ENCODE data around the gene RFX8.
A peak's percentile ranks its signal among the peaks of the same experiment; 100 is the strongest.

Gene RFX8

DNA sequence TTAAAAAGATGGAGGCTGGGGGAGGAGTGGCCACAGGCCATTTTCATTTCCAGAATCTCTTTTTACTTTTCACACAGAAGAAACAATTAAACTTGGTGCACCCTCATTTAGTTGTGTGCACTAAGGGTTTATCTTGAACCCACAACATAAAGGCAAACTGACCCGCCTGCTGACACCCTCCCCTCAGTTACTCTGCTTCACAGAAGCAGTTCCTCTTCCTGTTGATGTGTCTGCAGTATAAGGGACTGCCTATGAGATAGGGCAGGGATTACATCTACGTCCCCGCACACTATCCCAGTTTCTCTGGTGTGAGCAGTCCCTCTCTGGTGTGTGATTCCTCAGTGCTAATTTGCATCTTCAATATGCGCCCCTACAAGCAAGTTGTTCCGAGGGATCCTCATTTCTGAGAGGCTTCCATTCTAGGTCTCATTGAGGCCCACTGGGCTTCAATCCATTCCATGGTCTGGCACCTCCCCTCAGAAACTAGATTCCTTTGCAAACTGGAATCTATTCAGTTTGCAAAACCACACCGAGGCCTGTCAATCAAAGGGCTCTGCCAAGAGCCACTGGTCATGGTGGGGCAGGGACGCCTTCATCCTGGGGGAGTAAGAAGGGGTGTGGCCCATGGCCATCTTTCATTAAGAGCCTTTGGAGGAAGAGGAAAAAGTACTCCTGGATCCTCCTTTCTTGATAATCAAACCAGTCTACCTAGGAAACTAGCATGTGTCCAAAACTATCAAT, 99.9 kb downstream of the RFX8 start:
- TF ChIP-seq CTCF (IDR thresholded peaks at IDR 0.05; ENCODE audit: low read length, missing control alignments): no peak
- no peak overlapping the region for H3K4me3 ChIP-seq (replicated peaks; ENCODE audit: low read depth, low read length)
- DNase-seq (ENCODE audit: low read depth): no peak

DNA sequence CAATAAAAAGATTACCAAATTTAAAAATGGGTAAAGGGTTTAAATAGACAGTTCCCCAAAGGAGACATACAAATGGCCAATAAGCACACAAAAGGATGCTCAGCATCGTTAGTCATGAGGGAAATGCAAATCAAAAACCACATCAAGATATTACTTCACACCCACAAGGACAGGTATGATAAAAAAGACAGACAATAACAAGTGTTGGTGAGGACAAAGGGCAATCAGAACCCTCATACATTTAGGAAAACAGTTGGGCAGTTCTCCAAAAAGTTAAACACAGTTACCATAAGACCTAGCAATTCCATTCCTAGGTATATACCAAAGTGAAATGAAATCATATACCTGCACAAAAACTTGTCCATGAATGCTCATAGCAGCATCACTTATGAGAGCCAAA, 102.1 kb downstream of the RFX8 start:
- DNase-seq (ENCODE audit: low read depth): no peak
- TF ChIP-seq CTCF (IDR thresholded peaks at IDR 0.05; ENCODE audit: low read length, missing control alignments): no peak

DNA sequence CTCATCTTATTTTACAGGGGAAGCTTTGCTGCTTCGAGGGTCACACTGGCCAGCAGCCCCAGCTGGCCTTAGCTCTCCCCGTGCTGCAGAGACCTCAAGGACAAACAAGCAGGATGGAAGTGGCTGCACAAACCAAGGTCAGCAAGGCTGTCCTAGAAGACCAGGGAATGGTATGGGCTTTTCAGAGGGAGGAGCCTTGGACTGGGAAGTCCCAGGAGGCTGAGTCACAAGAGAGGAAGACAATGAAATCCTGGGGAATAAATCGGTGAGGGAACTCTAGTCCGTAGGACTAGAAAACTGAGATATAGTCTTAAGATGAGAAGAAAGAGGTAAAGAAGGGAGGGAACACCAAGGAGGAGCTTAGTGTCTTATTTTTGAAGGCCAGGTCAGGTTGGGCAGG, 103.3 kb downstream of the RFX8 start:
- peak; percentile 13 for DNase-seq (ENCODE audit: low read depth)
- no peak for TF ChIP-seq CTCF (IDR thresholded peaks at IDR 0.05; ENCODE audit: low read length, missing control alignments)
- H3K4me3 ChIP-seq (replicated peaks; ENCODE audit: low read depth, low read length): no peak overlapping the region

More for the DNA sequence above, 102.1 kb downstream of the RFX8 start:
- H3K4me3 ChIP-seq (replicated peaks; ENCODE audit: low read depth, low read length): no peak overlapping the region

- TF ChIP-seq CTCF (IDR thresholded peaks at IDR 0.05; ENCODE audit: low read length, missing control alignments): no peak
- DNase-seq (ENCODE audit: low read depth): no peak
- H3K4me3 ChIP-seq (replicated peaks; ENCODE audit: low read depth, low read length): no peak overlapping the region
Observed at GRCh38 chr2:101369100-101369499, 105.8 kb downstream of the RFX8 start.

DNA sequence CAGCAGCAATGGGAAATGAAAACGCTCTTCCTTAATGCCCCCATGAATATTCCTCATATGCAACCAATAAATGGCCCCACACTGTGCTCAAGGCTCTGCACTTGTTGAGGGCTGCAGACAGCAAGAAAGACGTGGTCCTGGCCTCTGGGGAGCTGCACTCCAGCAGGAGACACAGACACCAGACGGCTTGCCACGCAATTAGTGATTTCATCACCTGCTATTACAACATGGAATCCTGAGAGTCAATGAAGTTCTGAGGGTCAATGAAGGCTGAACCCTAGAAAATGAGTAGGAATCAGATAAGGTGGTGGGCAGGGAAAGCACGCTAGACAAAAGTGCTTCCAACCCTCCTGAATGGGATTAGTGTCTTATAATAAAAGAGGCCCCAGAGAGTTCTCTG, 106.5 kb downstream of the RFX8 start:
- H3K4me3 ChIP-seq (replicated peaks; ENCODE audit: low read depth, low read length): no peak overlapping the region
- no peak for DNase-seq (ENCODE audit: low read depth)
- no peak for TF ChIP-seq CTCF (IDR thresholded peaks at IDR 0.05; ENCODE audit: low read length, missing control alignments)

- DNase-seq (ENCODE audit: low read depth): no peak
- TF ChIP-seq CTCF (IDR thresholded peaks at IDR 0.05; ENCODE audit: low read length, missing control alignments): no peak
- no peak overlapping the region for H3K4me3 ChIP-seq (replicated peaks; ENCODE audit: low read depth, low read length)
Observed at GRCh38 chr2:101367508-101367907, 107.4 kb downstream of the RFX8 start.

DNA sequence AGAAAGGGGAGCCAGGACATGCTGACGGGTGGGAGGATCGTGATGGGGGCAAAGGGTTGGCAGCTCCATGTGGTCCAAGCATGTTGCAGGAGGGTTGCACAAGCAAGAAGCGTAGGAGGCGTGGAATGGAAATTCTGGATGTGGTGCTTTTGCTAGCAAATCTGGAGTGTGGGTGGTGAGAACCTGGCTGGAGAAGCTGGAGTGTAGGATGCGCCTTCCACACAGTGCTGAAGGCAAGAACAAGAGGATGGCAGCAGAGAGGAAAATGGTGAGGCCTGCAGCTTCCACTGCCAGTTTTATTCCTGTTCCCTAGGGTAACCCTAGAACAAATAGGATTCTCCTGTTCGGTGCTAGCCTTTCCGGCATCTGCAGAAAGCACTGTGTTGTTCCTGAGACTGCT, 110.0 kb downstream of the RFX8 start:
- DNase-seq (ENCODE audit: low read depth): no peak
- TF ChIP-seq CTCF (IDR thresholded peaks at IDR 0.05; ENCODE audit: low read length, missing control alignments): no peak
- H3K4me3 ChIP-seq (replicated peaks; ENCODE audit: low read depth, low read length): no peak overlapping the region

Data from fibroblast of pulmonary artery (primary cell).